Psoas muscle (tissue), 8 donors: Measurements from ENCODE around the gene TMTC4. TPM values are rescaled to one million over a fixed set of nuclear protein-coding genes. Genes with fewer than 3 reads are reported as not detected.
"Not testable (repeated sequence)": the region's sequence is repeated elsewhere in the genome, so short reads cannot be mapped to it uniquely, and the experiment has no call there.

Source experiments
- ATAC-seq, 4 donors: fragments of 200-7000 bp; cut with Tn5 transposase; one replicate each; pipeline ENCODE4 v1.9.1; 2020; ENCODE audit warnings: moderate library complexity in 3 of 4, mild to moderate bottlenecking in 2 of 4
- DNase-seq, 2 donors: peaks; one replicate each; pipeline ENCODE4 v3.0.0-alpha.2; 2020
- H3K27ac ChIP-seq: fragments of 200-600 bp; one replicate; pipeline ENCODE4 v1.8.0; 2022
- H3K27me3 ChIP-seq, 3 donors: fragments of 200-600 bp in 1 of 3; one replicate each; pipeline versions ENCODE4 v1.6.1 to v1.8.0; 2013 to 2022; ENCODE audit warnings: low read length in 2 of 3, mild to moderate bottlenecking in 2 of 3, moderate library complexity in 1 of 3; ENCODE audit not compliant: insufficient read depth in 3 of 3
- H3K36me3 ChIP-seq, 2 donors: fragments of 200-600 bp in 1 of 2; one replicate each; pipeline versions ENCODE4 v1.6.1 to v1.8.0; 2013 to 2022; ENCODE audit warnings: low read depth in 1 of 2, mild to moderate bottlenecking in 1 of 2, moderate library complexity in 1 of 2; ENCODE audit not compliant: insufficient read depth in 1 of 2
- H3K4me1 ChIP-seq: fragments of 200-600 bp; one replicate; pipeline ENCODE4 v1.8.0; 2022
- H3K4me3 ChIP-seq: fragments of 200-600 bp; one replicate; pipeline ENCODE4 v1.8.0; 2022; ENCODE audit warnings: mild to moderate bottlenecking
- H3K9me3 ChIP-seq: fragments of 200-600 bp; one replicate; pipeline ENCODE4 v1.8.0; 2022
- CTCF ChIP-seq: fragments of 200-600 bp; IDR thresholded peaks from one replicate; pipeline ENCODE4 v1.8.0; 2022; ENCODE audit warnings: antibody characterized with exemption
- WGBS, 3 donors: extraction: QIAGEN DNeasy Blood & Tissue Kit; methylation state at CpG; one replicate each; pipeline versions ENCODE4 v1.1.6 to v1.1.7; 2013; 5-methylcytosine and 5-hydroxymethylcytosine counted together
- intact Hi-C, 2 donors: fragments of 100-400 bp; cut with DNase I; formaldehyde crosslinking; loops; one replicate each; pipeline versions ENCODE4 v1.11.0 to v1.14.2; 2022
- polyA plus RNA-seq, 3 donors: library from polyadenylated mRNA; stranded (reverse); fragments of 200-250 nt; gene quantifications; one replicate each; pipeline ENCODE4 v1.2.3, GENCODE V29; 2013
- total RNA-seq, 4 donors: library from RNA; stranded (reverse); fragmentation: NEBNext Ultra II Directional in 2 of 4; extraction: Animal tissue kit (Norgen Biotek cat#: 25700) in 2 of 4; gene quantifications; one replicate each; pipeline versions ENCODE4 v1.2.1 to v1.2.4, GENCODE V29; 2021 to 2023
- donor health status: healthy with polysubstance abuse.
- donor health status: DM: no; HTN: no; CAD: no; lungs with moderate emphysema.
- donor health status: Bipolar disorder and iron deficiency.
- donor health status: healthy.
- donor health status: DM: yes; HTN: yes; CAD: no.
- donor health status: DM: no; HTN: no; CAD: no.
- donor health status: DM: no; HTN: no; CAD: no.
- donor health status: DM: yes; HTN: yes; CAD: no.

TMTC4 gene
- total and polyA plus RNA-seq, 7 donors, result 3.6 to 10.1 (median 6.9) TPM

DNA sequence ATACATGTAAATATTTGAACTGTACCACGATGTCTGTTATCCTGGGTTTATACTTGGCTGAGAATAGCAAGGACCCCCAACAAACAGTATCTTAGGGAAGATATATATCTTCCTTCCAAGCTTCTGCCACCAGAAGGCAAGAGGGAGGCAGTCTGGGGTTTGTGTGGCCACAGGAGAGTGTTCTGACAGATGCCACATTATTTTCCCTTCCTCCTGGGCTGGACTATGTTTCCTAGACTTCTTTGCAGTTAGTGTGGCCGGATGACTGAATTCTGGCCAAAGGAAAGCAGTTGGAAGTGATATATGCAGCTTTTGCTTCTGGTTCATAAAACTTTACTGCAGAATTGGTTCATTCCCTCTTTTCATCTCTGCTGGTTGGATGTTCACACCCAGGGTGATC, 39.9 kb upstream of the TMTC4 start:
- ATAC-seq (no peak), DNase-seq (no peak)
- Histone ChIP-seq H3K36me3 (no peaks in the 10 kb centered on the region), H3K27ac (no peak overlapping the region), H3K9me3 (no peaks in the 10 kb centered on the region), H3K4me3 (no peak overlapping the region), H3K4me1 (no peaks in the 10 kb centered on the region), H3K27me3 (peaks cover 0 to 3% (median 0%) of the 10 kb centered on the region in 3 donors)
- intact Hi-C loops, result no loop called here
- 59 to 75% (median 74%) methylated on average over 2 of the region's 2 CpGs for WGBS, 3 donors
- no peak for TF ChIP-seq CTCF

GRCh38 chr13:100710176-100710575, 35.6 kb upstream of the TMTC4 start:
- WGBS, 3 donors, result 94 to 96% (median 96%) methylated on average over 5 of the region's 5 CpGs
- no peaks in the 10 kb centered on the region for H3K9me3 ChIP-seq
- H3K4me3 ChIP-seq, result no peak overlapping the region
- H3K36me3 ChIP-seq, result no peaks in the 10 kb centered on the region
- DNase-seq (no peak), ATAC-seq (no peak)
- intact Hi-C loops, result no loop called here
- H3K27me3 ChIP-seq, result no peaks in the 10 kb centered on the region
- no peak for TF ChIP-seq CTCF
- H3K27ac ChIP-seq, result no peak overlapping the region
- no peaks in the 10 kb centered on the region for H3K4me1 ChIP-seq

DNA sequence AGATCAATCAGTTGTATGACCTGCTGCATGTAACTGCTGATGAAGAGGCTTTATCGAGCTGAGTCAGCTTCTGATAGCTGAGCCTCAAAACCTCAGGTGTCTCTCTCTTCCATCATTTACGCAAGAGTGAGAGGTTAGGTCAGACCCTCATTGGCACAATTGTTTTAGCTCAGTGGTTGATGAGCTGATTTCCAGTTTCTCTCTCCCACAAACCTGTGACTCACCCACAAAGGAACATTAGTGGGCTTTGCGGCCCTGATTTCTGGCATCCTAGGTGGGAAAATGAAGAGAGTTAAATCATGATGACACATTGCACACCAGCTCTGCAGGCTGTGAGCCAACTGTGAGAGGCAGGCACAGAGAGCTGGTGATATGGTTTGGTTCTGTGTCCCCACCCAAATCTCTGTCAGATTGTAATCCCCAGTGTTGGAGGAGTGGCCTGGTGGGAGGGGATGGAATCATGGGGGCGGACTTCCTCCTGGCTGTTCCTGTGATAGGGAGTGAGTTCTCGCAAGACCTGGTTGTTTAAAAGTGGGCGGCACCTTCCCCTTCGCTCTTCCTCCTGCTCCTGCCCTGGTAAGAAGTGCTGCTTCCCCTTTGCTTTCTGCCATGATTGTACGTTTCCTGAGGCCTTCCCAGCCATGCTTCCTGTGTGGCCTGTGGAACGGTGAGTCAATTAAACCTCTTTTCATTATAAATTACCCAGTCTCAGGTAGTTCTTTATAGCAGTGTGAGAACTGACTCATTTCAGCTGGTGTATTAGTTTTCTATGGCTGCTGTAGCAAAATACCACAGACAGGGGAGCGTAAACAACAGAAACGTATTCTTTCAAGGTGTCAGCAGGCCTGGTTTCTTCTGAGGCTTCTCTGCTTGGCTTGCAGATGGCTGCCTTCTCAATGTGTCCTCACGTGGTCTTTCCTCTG, 33.5 kb upstream of the TMTC4 start:
- Histone ChIP-seq H3K4me1 (no peaks in the 10 kb centered on the region), H3K36me3 (no peaks in the 10 kb centered on the region), H3K4me3 (no peak overlapping the region), H3K9me3 (no peaks in the 10 kb centered on the region), H3K27me3 (no peaks in the 10 kb centered on the region), H3K27ac (no peak overlapping the region)
- no peak for DNase-seq
- intact Hi-C loops, result no loop called here
- no peak for TF ChIP-seq CTCF
- ATAC-seq, result no peak
- WGBS, 3 donors, result 84 to 86% (median 86%) methylated on average over 12 of the region's 12 CpGs

DNA sequence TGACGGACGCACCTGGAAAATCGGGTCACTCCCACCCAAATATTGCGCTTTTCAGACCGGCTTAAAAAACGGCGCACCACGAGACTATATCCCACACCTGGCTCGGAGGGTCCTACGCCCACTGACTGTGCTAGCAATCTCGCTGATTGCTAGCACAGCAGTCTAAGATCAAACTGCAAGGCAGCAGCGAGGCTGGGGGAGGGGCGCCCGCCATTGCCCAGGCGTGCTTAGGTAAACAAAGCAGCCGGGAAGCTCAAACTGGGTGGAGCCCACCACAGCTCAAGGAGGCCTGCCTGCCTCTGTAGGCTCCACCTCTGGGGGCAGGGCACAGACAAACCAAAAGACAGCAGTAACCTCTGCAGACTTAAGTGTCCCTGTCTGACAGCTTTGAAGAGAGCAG, 23.7 kb upstream of the TMTC4 start:
- intact Hi-C loops, H3K36me3 ChIP-seq, DNase-seq, H3K9me3 ChIP-seq, H3K27ac ChIP-seq, H3K4me3 ChIP-seq, H3K27me3 ChIP-seq, H3K4me1 ChIP-seq, ATAC-seq: not testable (repeated sequence)
- 17 to 48% (median 42%) methylated on average over 1 to 8 of the region's 16 CpGs for WGBS, 3 donors

DNA sequence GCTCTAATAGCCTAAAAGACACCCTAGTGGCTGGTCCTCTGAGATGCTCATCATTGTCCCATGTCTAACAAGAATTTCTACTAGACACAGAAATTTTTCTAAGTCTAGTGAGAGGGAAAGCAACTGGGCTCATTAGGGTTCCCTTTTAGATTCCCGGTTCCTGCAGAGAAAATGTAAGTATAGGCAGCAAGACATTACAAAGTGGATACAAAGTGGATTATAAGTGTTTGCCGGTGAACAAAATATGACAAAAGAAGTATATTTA, 20.8 kb upstream of the TMTC4 start:
- Histone ChIP-seq H3K4me1 (no peaks in the 10 kb centered on the region), H3K9me3 (no peaks in the 10 kb centered on the region), H3K27ac (no peak overlapping the region), H3K36me3 (no peaks in the 10 kb centered on the region), H3K4me3 (no peak overlapping the region), H3K27me3 (peaks cover 0 to 8% (median 0%) of the 10 kb centered on the region in 3 donors)
- no peak for DNase-seq
- intact Hi-C loops, result no loop called here
- no peak for ATAC-seq
- 94 to 97% (median 96%) methylated on average over 2 of the region's 2 CpGs for WGBS, 3 donors
- no peak for TF ChIP-seq CTCF
